ENCODE data around the gene PODNL1.
"Not testable (repeated sequence)": the region's sequence is repeated elsewhere in the genome, so short reads cannot be mapped to it uniquely, and the experiment has no call there.

PODNL1 gene

GRCh38 chr19:13976446-13976845, 38.2 kb upstream of the PODNL1 start:
- no peak for DNase-seq
- intact Hi-C loops (cut with DNase I), result no loop called here

GRCh38 chr19:13975870-13976269, 37.7 kb upstream of the PODNL1 start:
- DNase-seq, result no peak
- intact Hi-C loops (cut with DNase I), result no loop called here

GRCh38 chr19:13974073-13974472, 35.9 kb upstream of the PODNL1 start:
- intact Hi-C loops (cut with DNase I), result no loop called here
- no peak for DNase-seq

GRCh38 chr19:13973479-13973878, 35.3 kb upstream of the PODNL1 start:
- intact Hi-C loops (cut with DNase I), result not testable (repeated sequence)

GRCh38 chr19:13972368-13973155, 34.3 kb upstream of the PODNL1 start:
- intact Hi-C loops (cut with DNase I), result no loop called here

More at GRCh38 chr19:13973479-13973878, 35.3 kb upstream of the PODNL1 start:
- DNase-seq, result not testable (repeated sequence)

DNA sequence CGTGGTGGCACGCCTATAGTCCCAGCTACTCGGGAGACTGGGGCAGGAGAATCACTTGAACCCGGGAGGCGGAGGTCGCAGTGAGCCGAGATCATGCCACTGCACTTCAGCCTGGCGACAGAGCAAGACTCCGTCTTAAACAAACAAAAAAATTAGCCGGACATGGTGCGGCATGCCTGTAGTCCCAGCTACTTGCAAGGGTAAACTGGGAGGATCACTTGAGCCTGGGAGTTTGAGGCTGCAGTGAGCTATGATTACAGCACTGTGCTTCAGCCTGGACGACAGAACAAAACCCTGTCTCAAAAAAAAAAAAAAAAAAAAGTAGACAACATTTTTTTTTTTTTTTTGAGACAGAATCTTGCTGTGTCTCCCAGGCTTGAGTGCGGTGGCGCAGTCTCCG, 33.7 kb upstream of the PODNL1 start:
- DNase-seq; intact Hi-C loops (cut with DNase I): not testable (repeated sequence)

More at GRCh38 chr19:13972368-13973155, 34.3 kb upstream of the PODNL1 start:
- DNase-seq, result no peak

DNA sequence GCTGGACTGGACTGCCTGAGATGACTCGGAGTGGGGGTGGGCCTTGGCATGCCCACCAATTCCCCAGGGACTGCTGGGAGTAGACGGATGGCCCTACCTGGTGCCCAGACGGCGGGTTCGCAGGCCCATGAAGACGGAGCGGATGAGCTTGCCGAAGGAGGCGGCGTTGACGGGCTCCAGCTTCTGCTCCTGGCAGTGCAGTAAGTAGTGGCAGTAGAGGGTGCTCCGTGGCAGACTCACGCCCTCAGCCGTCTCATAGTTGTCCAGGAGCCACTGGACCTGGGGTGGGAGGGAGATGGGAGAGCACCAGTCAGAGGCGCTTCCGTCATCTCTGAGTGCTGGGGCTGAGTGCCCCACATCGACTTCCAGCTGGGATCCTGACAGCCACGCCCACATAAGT, 31.7 kb upstream of the PODNL1 start:
- intact Hi-C loops (cut with DNase I), result no loop called here

DNA sequence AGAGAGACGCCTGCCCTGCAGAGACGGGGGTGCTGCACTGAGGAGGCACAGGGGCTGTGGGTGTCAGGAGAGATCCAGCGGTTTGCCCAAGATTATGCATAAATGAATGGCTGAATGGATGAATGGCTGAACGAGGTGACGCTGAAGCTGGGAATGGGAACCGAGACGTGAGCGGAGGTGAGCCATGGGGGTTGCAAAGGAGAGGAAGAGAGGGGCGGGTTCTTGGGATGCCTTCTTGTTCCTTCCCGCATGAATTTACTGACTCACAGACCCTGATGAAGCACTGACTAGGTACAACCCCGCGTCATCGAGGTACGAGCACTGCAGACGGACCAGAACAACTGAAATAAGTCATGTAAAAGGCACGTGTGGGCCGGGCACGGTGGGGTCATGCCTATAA, 30.8 kb upstream of the PODNL1 start:
- intact Hi-C loops (cut with DNase I), result no loop called here
- peak in 32 of 42 donors; percentile 18 to 84 (median 50) for DNase-seq

More for the DNA sequence above, 31.7 kb upstream of the PODNL1 start:
- DNase-seq, result no peak

GRCh38 chr19:13968383-13968935, 30.2 kb upstream of the PODNL1 start:
- no peak for DNase-seq
- intact Hi-C loops (cut with DNase I), result no loop called here

- intact Hi-C loops (cut with DNase I); DNase-seq: not testable (repeated sequence)
Observed at GRCh38 chr19:13967206-13967605, 29.0 kb upstream of the PODNL1 start.

DNA sequence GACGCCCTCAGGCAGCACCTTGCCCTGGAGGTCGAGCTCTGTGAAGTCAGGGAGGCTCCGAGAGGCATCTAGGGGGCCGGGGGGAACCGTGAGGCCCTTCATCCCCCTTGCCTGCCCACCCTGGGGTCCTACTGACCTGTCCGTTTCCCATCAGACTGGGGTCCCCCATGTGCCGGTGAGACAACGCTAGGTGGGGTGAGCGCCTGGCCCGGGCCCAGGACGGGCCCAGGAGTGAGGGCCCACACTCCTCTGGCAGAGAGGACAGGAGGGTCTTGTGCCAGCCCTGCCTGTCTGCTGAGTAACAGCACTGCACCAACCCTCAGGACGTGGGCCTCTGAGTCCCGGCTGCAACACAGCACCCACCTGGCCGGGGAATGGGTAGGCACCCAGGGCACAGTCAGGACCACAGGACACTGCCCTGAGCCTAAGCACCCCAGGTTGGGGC, 28.5 kb upstream of the PODNL1 start:
- no peak for DNase-seq
- intact Hi-C loops (cut with DNase I), result no loop called here

DNA sequence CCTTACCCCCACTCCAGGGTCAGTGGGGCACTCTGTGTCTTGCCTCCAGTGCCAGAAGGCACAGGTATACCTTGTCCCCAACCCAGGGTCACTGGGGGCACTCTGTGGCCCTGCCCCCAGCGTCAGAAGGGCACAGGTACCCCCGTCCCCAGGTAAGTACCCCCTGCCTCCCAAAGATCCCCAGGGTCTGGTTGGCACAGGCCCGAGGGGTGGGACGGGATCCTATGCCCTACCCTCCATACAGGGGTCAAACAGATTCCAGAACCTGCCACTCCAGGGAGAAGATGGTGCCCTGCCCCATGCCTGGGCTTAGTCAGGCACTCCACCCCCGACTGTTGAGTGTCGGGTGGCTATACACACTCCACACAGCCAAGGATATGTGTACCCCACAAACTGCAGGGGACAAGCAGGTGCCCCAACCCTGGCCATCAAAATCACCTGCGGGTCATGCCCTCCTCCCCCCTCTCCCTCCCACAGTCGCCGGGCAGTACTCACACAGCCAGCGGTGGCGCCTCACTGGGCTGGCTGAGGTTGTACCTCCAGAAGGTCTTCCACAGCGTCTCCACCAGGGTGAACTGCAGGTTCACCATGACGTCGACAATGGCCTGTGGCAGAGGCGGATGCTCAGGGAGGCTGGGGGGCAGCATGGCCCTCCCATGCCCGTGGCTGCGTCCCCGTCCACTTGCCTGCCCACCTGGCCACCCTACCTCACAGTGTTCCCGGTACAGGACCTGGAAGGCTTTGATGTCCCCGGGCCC, 27.9 kb upstream of the PODNL1 start:
- DNase-seq, result no peak
- intact Hi-C loops (cut with DNase I), result no loop called here

DNA sequence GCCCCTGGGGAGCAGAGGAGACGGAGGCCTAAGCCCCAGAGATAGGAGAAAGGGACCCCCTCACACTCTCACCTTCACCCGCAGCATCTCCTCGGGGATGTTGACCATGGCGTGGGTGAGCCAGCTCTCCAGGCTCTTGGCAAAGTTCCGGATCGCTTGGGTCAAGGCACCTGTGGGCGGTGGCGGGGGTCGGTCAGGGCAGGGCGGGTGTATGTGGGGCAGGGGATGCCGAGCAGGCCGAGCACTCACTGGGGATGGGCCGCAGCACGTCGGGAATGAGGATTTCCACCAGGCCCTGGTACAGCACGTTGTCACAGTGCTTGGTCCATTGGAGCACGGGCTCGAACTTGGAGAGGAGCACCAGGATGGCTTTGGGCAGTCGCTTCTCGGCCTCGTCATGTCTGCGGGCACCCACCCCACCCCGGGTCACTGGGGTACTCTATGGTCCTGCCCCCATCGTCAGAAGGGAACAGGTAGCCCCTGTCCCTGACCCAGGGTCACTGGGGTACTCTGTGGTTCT, 27.2 kb upstream of the PODNL1 start:
- no peak for DNase-seq
- intact Hi-C loops (cut with DNase I), result no loop called here

- no peak for DNase-seq
- intact Hi-C loops (cut with DNase I), result no loop called here
Observed at GRCh38 chr19:13964776-13965175, 26.6 kb upstream of the PODNL1 start.

- no peak for DNase-seq
Observed at GRCh38 chr19:13963603-13964105, 25.4 kb upstream of the PODNL1 start.

GRCh38 chr19:13962699-13963602, 24.7 kb upstream of the PODNL1 start:
- DNase-seq, result no peak
- intact Hi-C loops (cut with DNase I), result no loop called here

More at GRCh38 chr19:13963603-13964105, 25.4 kb upstream of the PODNL1 start:
- intact Hi-C loops (cut with DNase I), result no loop called here

DNA sequence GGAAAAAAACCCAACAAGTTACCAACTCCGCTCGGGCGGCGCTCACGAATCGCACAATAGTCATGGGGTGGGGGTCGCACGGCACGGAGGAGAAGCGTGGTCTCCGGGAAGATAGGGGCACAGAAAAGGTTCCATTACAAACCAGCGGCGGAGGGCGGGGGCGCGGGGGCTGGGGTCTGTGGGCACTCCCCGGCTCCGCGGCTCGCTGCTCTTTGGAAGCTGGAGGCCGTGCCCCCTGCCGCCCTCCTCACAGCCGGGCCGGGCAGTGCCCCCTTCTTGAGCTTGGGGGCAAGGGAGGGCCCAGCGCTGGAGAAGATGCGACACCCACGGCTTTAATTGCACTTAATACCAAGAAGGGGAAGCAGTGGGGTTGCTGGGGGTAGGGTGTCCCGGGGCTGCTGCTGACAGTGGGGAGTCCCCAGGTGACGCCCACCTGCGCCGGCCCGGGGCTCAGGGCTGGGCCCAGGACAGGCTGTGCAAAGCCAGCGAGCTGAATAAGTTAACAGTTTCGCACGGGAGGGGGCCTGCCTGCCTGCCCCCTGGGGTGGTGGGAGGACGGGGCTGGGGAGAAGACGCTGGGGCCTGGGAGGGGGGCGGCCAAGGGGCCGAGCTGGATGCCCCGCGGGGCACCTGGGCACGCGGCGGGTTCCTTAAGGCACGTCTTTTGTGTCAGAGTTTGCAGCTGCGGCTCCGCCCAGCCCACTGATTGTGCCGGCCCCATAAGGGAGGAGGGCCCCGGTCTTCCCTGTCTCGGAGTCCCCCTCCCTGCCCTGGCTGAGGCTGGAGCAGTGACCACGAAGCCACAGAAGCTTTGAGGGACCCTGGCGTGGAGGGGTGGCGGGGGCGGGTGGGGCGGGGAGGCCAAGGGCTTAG, 23.8 kb upstream of the PODNL1 start:
- intact Hi-C loops (cut with DNase I), result no loop called here
- DNase-seq, result no peak

Measured in head of caudate nucleus (tissue), 42 donors.